ENCODE measurements around the gene TCF23.

TCF23 gene

DNA sequence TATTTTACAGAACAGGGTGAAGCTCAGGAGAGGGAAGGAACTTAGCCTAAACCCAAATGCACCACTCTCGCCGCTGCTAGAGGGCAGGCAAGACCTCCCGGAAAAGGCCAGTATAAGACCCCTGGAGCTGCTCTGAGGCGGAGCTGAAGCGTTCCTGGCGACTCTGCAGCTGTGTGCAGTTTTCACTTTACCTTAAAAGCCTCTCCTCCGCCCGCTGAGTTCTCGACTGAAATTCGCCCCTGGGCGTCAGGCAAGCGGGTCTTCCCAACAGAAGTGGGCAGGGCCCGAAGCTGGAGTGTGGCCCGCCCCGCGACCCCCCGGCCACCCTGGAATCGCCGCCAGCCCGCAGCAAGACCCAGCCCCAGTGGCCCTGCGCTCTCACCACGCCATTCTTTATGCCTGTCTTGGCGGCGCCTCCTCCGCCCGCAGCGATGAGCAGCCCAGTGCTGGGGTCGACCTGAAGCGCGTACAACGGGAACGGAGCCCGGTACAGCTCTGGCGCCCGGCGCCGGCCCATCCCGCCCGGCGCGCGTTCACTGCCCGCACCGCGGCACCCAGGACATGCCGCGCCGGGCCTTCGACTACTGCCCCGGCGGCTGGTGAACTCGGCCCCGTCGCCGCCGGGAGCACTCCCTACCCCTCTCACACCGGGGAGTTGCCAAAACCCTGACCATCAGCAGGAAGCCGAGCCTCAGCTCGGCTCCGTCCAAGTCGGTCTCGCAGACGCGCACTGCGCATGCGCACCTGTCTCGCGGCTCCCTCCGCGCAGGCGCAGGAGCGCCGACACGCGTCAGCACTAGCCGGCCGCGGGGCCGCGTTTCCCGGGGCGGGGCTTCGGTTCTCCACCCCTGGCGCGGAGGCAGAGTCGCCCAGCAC, 14.7 kb upstream of the TCF23 start, which contains the start of gene PREB (continued):
- TF ChIP-seq, protein P1, sequence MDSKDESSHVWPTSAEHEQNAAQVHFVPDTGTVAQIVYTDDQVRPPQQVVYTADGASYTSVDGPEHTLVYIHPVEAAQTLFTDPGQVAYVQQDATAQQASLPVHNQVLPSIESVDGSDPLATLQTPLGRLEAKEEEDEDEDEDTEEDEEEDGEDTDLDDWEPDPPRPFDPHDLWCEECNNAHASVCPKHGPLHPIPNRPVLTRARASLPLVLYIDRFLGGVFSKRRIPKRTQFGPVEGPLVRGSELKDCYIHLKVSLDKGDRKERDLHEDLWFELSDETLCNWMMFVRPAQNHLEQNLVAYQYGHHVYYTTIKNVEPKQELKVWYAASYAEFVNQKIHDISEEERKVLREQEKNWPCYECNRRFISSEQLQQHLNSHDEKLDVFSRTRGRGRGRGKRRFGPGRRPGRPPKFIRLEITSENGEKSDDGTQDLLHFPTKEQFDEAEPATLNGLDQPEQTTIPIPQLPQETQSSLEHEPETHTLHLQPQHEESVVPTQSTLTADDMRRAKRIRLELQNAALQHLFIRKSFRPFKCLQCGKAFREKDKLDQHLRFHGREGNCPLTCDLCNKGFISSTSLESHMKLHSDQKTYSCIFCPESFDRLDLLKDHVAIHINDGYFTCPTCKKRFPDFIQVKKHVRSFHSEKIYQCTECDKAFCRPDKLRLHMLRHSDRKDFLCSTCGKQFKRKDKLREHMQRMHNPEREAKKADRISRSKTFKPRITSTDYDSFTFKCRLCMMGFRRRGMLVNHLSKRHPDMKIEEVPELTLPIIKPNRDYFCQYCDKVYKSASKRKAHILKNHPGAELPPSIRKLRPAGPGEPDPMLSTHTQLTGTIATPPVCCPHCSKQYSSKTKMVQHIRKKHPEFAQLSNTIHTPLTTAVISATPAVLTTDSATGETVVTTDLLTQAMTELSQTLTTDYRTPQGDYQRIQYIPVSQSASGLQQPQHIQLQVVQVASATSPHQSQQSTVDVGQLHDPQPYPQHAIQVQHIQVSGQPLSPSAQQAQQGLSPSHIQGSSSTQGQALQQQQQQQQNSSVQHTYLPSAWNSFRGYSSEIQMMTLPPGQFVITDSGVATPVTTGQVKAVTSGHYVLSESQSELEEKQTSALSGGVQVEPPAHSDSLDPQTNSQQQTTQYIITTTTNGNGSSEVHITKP (tag by site-specific recombination; IDR thresholded peaks at IDR 0.05): peak; percentile 49
- TF ChIP-seq ZBTB1 (tag by site-specific recombination; IDR thresholded peaks at IDR 0.05) (no peak), KLF9 (tag by site-specific recombination; IDR thresholded peaks at IDR 0.05; ENCODE audit: low read depth) (no peak), ZNF549 (tag by site-specific recombination; IDR thresholded peaks at IDR 0.05) (no peak), ZNF621 (tag by site-specific recombination; IDR thresholded peaks at IDR 0.05) (no peak), ZNF433 (tag by site-specific recombination; IDR thresholded peaks at IDR 0.05; ENCODE audit: low read depth) (no peak), ZNF211 (tag by site-specific recombination; IDR thresholded peaks at IDR 0.05; ENCODE audit: low read depth) (no peak), ZNF292 (tag by site-specific recombination; IDR thresholded peaks at IDR 0.05; ENCODE audit: borderline replicate concordance, low read depth) (no peak), ZFP41 (tag by site-specific recombination; IDR thresholded peaks at IDR 0.05; ENCODE audit: borderline replicate concordance) (no peak), ZNF558 (tag by site-specific recombination; IDR thresholded peaks at IDR 0.05) (no peak), ZNF155 (tag by site-specific recombination; IDR thresholded peaks at IDR 0.05) (no peak)
- TF ChIP-seq, protein P2, sequence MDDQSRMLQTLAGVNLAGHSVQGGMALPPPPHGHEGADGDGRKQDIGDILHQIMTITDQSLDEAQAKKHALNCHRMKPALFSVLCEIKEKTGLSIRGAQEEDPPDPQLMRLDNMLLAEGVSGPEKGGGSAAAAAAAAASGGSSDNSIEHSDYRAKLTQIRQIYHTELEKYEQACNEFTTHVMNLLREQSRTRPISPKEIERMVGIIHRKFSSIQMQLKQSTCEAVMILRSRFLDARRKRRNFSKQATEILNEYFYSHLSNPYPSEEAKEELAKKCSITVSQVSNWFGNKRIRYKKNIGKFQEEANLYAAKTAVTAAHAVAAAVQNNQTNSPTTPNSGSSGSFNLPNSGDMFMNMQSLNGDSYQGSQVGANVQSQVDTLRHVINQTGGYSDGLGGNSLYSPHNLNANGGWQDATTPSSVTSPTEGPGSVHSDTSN (CRISPR knock-in tag; IDR thresholded peaks at IDR 0.05): peak; percentile 57; the same call in 1 of the 2 replicates
- TF ChIP-seq, protein P3, sequence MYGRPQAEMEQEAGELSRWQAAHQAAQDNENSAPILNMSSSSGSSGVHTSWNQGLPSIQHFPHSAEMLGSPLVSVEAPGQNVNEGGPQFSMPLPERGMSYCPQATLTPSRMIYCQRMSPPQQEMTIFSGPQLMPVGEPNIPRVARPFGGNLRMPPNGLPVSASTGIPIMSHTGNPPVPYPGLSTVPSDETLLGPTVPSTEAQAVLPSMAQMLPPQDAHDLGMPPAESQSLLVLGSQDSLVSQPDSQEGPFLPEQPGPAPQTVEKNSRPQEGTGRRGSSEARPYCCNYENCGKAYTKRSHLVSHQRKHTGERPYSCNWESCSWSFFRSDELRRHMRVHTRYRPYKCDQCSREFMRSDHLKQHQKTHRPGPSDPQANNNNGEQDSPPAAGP (tag by site-specific recombination; IDR thresholded peaks at IDR 0.05): no peak

DNA sequence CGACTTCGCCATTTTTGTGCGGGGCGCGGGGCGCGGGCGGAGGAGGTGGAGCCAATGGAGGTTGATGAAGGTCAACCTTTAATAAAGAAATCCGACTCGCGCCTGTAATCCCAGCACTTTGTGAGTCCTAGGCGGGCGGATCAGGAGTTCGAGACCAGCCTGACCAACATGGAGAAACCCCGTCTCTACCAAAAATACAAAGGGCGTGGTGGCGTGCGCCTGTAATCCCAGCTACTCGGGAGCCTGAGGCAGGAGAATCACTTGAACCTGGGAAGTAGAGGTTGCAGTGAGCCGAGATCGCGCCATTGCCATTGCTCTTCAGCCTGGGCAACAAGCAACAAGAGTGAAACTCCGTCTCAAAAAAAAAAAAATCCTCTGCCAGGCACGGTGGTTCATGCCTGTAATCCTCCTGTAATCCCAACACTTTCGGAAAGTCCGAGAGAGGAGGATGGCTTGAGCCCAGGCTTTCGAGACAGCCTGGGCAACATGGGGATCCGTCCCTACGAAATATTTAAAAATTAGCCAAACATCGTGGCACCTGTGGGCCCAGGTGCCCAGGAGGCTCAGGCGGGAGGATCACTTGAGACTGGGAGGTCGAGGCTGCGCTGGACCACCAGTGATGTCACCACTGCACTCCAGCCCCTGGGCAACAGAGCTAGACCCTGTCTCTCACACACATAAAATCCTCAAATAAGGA, 13.9 kb upstream of the TCF23 start:
- Histone ChIP-seq H3K4me1 (ENCODE audit: control insufficient read depth, insufficient read depth, low read length) (no peaks in the 10 kb centered on the region), H3K9me3 (ENCODE audit: control insufficient read depth, insufficient read depth, low read depth, low read length) (no peaks in the 10 kb centered on the region), H3K27ac (ENCODE audit: extremely low read depth, low read depth, low read length) (no peak overlapping the region), H3K36me3 (ENCODE audit: control insufficient read depth in 2 of 2, insufficient read depth in 1 of 2, low read length in 2 of 2) (peaks cover 4 to 32% of the 10 kb centered on the region in 2 experiments; a peak in 2 of 3 replicates), H3K4me3 (ENCODE audit: low read depth, low read length) (no peak overlapping the region)
- ChIA-PET POLR2A (interaction anchor here (1.0 to 3.6 kb wide), 7 partner anchors 11 to 235 kb away, joined by 3 to 34 read pairs (median 4); partner anchors contain the start of genes ABHD1, AGBL5, ATRAID and OST4), CTCF (interaction anchor here (0.7 to 3.5 kb wide), 6 partner anchors 12 to 145 kb away, joined by 3 to 17 read pairs (median 4); partner anchors contain the start of gene ABHD1)
- TF ChIP-seq ZFHX2 (tag by site-specific recombination; conservative IDR thresholded peaks at IDR 0.05) (peak; percentile 48), WT1 (tag by site-specific recombination; IDR thresholded peaks at IDR 0.05) (0 out of 2 replicates have a peak, but pooled peaks have one; percentile 11), KLF7 (tag by site-specific recombination; IDR thresholded peaks at IDR 0.05; ENCODE audit: borderline replicate concordance) (0 out of 2 replicates have a peak, but pooled peaks have one; percentile 59), ZNF335 (tag by site-specific recombination; conservative IDR thresholded peaks at IDR 0.05) (peak; percentile 54; the same call in 1 of the 2 replicates), ZEB2 (tag by site-specific recombination; IDR thresholded peaks at IDR 0.05) (peak; percentile 76; the same call in 1 of the 2 replicates), ZBTB8A (tag by site-specific recombination; IDR thresholded peaks at IDR 0.05) (peak; percentile 39; the same call in 1 of the 2 replicates), ZXDB (tag by site-specific recombination; IDR thresholded peaks at IDR 0.05) (peak; percentile 43; the same call in 1 of the 2 replicates), ZBTB17 (tag by site-specific recombination; IDR thresholded peaks at IDR 0.05) (peak; percentile 69), HOXA7 (CRISPR knock-in tag; IDR thresholded peaks at IDR 0.05; ENCODE audit: borderline replicate concordance) (no peak), ZFP3 (tag by site-specific recombination; IDR thresholded peaks at IDR 0.05; ENCODE audit: low read depth) (no peak), ZNF610 (tag by site-specific recombination; IDR thresholded peaks at IDR 0.05; ENCODE audit: borderline replicate concordance) (0 out of 2 replicates have a peak, but pooled peaks have one; percentile 15), YY1 (tag by site-specific recombination; IDR thresholded peaks at IDR 0.05) (peak; percentile 81)
- TF ChIP-seq, protein P4, sequence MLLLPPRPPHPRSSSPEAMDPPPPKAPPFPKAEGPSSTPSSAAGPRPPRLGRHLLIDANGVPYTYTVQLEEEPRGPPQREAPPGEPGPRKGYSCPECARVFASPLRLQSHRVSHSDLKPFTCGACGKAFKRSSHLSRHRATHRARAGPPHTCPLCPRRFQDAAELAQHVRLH (tag by site-specific recombination; IDR thresholded peaks at IDR 0.05): 0 out of 2 replicates have a peak, but pooled peaks have one; percentile 23

All from HEK293 (cell line).